ENCODE data around the gene EFNA5. TPM values are rescaled to one million over a fixed set of nuclear protein-coding genes. Genes with fewer than 3 reads are reported as not detected.

Gene EFNA5
- total and polyA plus RNA-seq, 4 donors = 0.14 to 0.93 (median 0.54) TPM

- H3K4me1 ChIP-seq (ENCODE audit: control insufficient read depth in 4 of 4, insufficient read depth in 4 of 4, low read length in 3 of 4) = peaks cover 0 to 14% (median 5%) of the 10 kb centered on the region in 4 donors
- H3K9me3 ChIP-seq (ENCODE audit: control insufficient read depth in 4 of 4, low read length in 3 of 4) = no peaks in the 10 kb centered on the region
- no peak overlapping the region for H3K4me3 ChIP-seq (ENCODE audit: low read depth in 1 of 3, low read length in 3 of 3)
- H3K27ac ChIP-seq (ENCODE audit: low read depth in 1 of 2, low read length in 2 of 2) = no peak overlapping the region
- no peaks in the 10 kb centered on the region for H3K27me3 ChIP-seq (ENCODE audit: control insufficient read depth in 4 of 4, insufficient read depth in 4 of 4, low read length in 3 of 4)
- DNase-seq (ENCODE audit: low spot score) = no peak
- H3K9ac ChIP-seq (ENCODE audit: low read depth in 1 of 2, low read length in 2 of 2) = no peak overlapping the region
- TF ChIP-seq, protein P1, sequence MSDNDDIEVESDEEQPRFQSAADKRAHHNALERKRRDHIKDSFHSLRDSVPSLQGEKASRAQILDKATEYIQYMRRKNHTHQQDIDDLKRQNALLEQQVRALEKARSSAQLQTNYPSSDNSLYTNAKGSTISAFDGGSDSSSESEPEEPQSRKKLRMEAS (IDR thresholded peaks at IDR 0.05) = no peak
- TF ChIP-seq TAF1 (conservative IDR thresholded peaks at IDR 0.05) (no peak), FOXA1 (IDR thresholded peaks at IDR 0.05) (no peak), GABPA (IDR thresholded peaks at IDR 0.05 in 1 of 2, conservative IDR thresholded peaks at IDR 0.05 in 1 of 2) (no peak), ZBTB33 (IDR thresholded peaks at IDR 0.05) (no peak), FOXA2 (IDR thresholded peaks at IDR 0.05) (no peak), HNF4A (conservative IDR thresholded peaks at IDR 0.05) (no peak), RAD21 (IDR thresholded peaks at IDR 0.05) (no peak), YY1 (IDR thresholded peaks at IDR 0.05) (no peak), SP1 (IDR thresholded peaks at IDR 0.05) (no peak), RXRA (IDR thresholded peaks at IDR 0.05) (no peak), NR2F2 (IDR thresholded peaks at IDR 0.05) (no peak), JUND (IDR thresholded peaks at IDR 0.05) (no peak), EGR1 (IDR thresholded peaks at IDR 0.05; ENCODE audit: low read depth in 2 of 2) (no peak), HNF4G (IDR thresholded peaks at IDR 0.05) (no peak)
- TF ChIP-seq, protein P2, sequence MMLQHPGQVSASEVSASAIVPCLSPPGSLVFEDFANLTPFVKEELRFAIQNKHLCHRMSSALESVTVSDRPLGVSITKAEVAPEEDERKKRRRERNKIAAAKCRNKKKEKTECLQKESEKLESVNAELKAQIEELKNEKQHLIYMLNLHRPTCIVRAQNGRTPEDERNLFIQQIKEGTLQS (IDR thresholded peaks at IDR 0.05) = no peak
- TF ChIP-seq, protein P3, sequence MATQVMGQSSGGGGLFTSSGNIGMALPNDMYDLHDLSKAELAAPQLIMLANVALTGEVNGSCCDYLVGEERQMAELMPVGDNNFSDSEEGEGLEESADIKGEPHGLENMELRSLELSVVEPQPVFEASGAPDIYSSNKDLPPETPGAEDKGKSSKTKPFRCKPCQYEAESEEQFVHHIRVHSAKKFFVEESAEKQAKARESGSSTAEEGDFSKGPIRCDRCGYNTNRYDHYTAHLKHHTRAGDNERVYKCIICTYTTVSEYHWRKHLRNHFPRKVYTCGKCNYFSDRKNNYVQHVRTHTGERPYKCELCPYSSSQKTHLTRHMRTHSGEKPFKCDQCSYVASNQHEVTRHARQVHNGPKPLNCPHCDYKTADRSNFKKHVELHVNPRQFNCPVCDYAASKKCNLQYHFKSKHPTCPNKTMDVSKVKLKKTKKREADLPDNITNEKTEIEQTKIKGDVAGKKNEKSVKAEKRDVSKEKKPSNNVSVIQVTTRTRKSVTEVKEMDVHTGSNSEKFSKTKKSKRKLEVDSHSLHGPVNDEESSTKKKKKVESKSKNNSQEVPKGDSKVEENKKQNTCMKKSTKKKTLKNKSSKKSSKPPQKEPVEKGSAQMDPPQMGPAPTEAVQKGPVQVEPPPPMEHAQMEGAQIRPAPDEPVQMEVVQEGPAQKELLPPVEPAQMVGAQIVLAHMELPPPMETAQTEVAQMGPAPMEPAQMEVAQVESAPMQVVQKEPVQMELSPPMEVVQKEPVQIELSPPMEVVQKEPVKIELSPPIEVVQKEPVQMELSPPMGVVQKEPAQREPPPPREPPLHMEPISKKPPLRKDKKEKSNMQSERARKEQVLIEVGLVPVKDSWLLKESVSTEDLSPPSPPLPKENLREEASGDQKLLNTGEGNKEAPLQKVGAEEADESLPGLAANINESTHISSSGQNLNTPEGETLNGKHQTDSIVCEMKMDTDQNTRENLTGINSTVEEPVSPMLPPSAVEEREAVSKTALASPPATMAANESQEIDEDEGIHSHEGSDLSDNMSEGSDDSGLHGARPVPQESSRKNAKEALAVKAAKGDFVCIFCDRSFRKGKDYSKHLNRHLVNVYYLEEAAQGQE (IDR thresholded peaks at IDR 0.05) = no peak
- TF ChIP-seq, protein P4, sequence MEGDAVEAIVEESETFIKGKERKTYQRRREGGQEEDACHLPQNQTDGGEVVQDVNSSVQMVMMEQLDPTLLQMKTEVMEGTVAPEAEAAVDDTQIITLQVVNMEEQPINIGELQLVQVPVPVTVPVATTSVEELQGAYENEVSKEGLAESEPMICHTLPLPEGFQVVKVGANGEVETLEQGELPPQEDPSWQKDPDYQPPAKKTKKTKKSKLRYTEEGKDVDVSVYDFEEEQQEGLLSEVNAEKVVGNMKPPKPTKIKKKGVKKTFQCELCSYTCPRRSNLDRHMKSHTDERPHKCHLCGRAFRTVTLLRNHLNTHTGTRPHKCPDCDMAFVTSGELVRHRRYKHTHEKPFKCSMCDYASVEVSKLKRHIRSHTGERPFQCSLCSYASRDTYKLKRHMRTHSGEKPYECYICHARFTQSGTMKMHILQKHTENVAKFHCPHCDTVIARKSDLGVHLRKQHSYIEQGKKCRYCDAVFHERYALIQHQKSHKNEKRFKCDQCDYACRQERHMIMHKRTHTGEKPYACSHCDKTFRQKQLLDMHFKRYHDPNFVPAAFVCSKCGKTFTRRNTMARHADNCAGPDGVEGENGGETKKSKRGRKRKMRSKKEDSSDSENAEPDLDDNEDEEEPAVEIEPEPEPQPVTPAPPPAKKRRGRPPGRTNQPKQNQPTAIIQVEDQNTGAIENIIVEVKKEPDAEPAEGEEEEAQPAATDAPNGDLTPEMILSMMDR (IDR thresholded peaks at IDR 0.05; ENCODE audit: low read depth, low read length, missing input control) = no peak
- 96% methylated on average over 1 of the region's 1 CpG for WGBS
- no peaks in the 10 kb centered on the region for H3K36me3 ChIP-seq (ENCODE audit: control insufficient read depth in 4 of 4, insufficient read depth in 3 of 4, low read depth in 1 of 4, low read length in 3 of 4)
These were observed 96.5 kb downstream of the EFNA5 start for GRCh38 chr5:107574287-107574686.

Data from liver (tissue), 9 donors.